ENCODE results near the gene TSTD2.
"Not testable (repeated sequence)": the region's sequence is repeated elsewhere in the genome, so short reads cannot be mapped to it uniquely, and the experiment has no call there.

TSTD2 gene

GRCh38 chr9:97630591-97630990 is 2.6 kb downstream of the TSTD2 start:
- no peak for DNase-seq (ENCODE audit: low spot score)

- no peak for DNase-seq (ENCODE audit: low spot score)
Observed at GRCh38 chr9:97629156-97629555, 4.0 kb downstream of the TSTD2 start.

- DNase-seq (ENCODE audit: low spot score), result no peak
Observed at GRCh38 chr9:97628668-97629067, 4.5 kb downstream of the TSTD2 start.

GRCh38 chr9:97627624-97628023 is 5.5 kb downstream of the TSTD2 start:
- DNase-seq (ENCODE audit: low spot score), result no peak

- no peak for DNase-seq (ENCODE audit: low spot score)
Observed at GRCh38 chr9:97625620-97626019, 7.5 kb downstream of the TSTD2 start.

GRCh38 chr9:97623946-97624345 is 9.2 kb downstream of the TSTD2 start:
- no peak for DNase-seq (ENCODE audit: low spot score)

GRCh38 chr9:97622483-97622882 is 10.7 kb downstream of the TSTD2 start:
- DNase-seq (ENCODE audit: low spot score), result not testable (repeated sequence)

GRCh38 chr9:97620063-97620462 is 13.1 kb downstream of the TSTD2 start:
- not testable (repeated sequence) for DNase-seq (ENCODE audit: low spot score)

GRCh38 chr9:97617939-97618416 is 15.2 kb downstream of the TSTD2 start:
- no peak for DNase-seq (ENCODE audit: low spot score)

GRCh38 chr9:97615439-97616072 is 17.6 kb downstream of the TSTD2 start:
- peak; percentile 88 for DNase-seq (ENCODE audit: low spot score)

GRCh38 chr9:97604901-97605645 is 28.1 kb downstream of the TSTD2 start:
- no peak for DNase-seq (ENCODE audit: low spot score)

GRCh38 chr9:97602430-97602829 is 30.7 kb downstream of the TSTD2 start:
- DNase-seq (ENCODE audit: low spot score), result no peak

GRCh38 chr9:97601228-97601898 is 31.8 kb downstream of the TSTD2 start:
- DNase-seq (ENCODE audit: low spot score), result no peak

- no peak for DNase-seq (ENCODE audit: low spot score)
Observed at GRCh38 chr9:97600531-97601227, 32.5 kb downstream of the TSTD2 start.

- no peak for DNase-seq (ENCODE audit: low spot score)
Observed at GRCh38 chr9:97599314-97599846, 33.8 kb downstream of the TSTD2 start.

GRCh38 chr9:97598461-97599288 is 34.5 kb downstream of the TSTD2 start:
- DNase-seq (ENCODE audit: low spot score), result peak; percentile 89

GRCh38 chr9:97596906-97597305 is 36.3 kb downstream of the TSTD2 start:
- peak; percentile 96 for DNase-seq (ENCODE audit: low spot score)

- peak; percentile 97 for DNase-seq (ENCODE audit: low spot score)
Observed at GRCh38 chr9:97594381-97594921, 38.7 kb downstream of the TSTD2 start.

GRCh38 chr9:97593960-97594359 is 39.2 kb downstream of the TSTD2 start:
- DNase-seq (ENCODE audit: low spot score), result no peak

- DNase-seq (ENCODE audit: low spot score), result no peak
Observed at GRCh38 chr9:97592126-97592525, 41.0 kb downstream of the TSTD2 start.

- no peak for DNase-seq (ENCODE audit: low spot score)
Observed at GRCh38 chr9:97591535-97591934, 41.6 kb downstream of the TSTD2 start.
